HepG2 (cell line): ENCODE measurements around the gene ZBTB45.

Experiments used
- ATF3 ChIP-seq: sonication (generic); formaldehyde crosslinking; IDR thresholded peaks from 2 replicates; pipeline ENCODE4 v1.4.0; 2020; ENCODE audit warnings: missing genetic modification reagents
- CTCF ChIP-seq: sonication (generic); formaldehyde crosslinking; IDR thresholded peaks from 2 replicates; pipeline ENCODE4 v1.5.0; 2020; ENCODE audit warnings: mild to moderate bottlenecking, missing genetic modification reagents, moderate library complexity
- HDAC6 ChIP-seq: fragments of 200-600 bp; sonication (generic); IDR thresholded peaks from 2 replicates; pipeline ENCODE4 v1.7.0; 2017; ENCODE audit warnings: mild to moderate bottlenecking, antibody characterized with exemption, low read length, low read depth
- IKZF4 ChIP-seq: sonication (generic); formaldehyde crosslinking; IDR thresholded peaks from 2 replicates; pipeline ENCODE4 v1.5.1; 2020; ENCODE audit warnings: borderline replicate concordance, mild to moderate bottlenecking, low read depth, missing genetic modification reagents; ENCODE audit errors: not compliant biosample characterization
- POLR2A ChIP-seq, 2 experiments: IDR thresholded peaks; 2 replicates each; pipeline ENCODE4 v1.6.1; 2011; ENCODE audit warnings: low read depth in 2 of 2, low read length in 2 of 2, mild to moderate bottlenecking in 1 of 2, moderate library complexity in 1 of 2; ENCODE audit not compliant: insufficient read depth in 1 of 2
- RXRA ChIP-seq: sonication (generic); formaldehyde crosslinking; IDR thresholded peaks from 2 replicates; pipeline ENCODE4 v1.5.1; 2020; ENCODE audit warnings: missing genetic modification reagents
- SMC3 ChIP-seq: IDR thresholded peaks from 2 replicates; pipeline ENCODE4 v1.6.1; 2011; ENCODE audit warnings: low read length, improper control_type of control experiment
- SP2 ChIP-seq: sonication (generic); formaldehyde crosslinking; IDR thresholded peaks from 2 replicates; pipeline ENCODE4 v1.5.1; 2020; ENCODE audit warnings: mild to moderate bottlenecking, missing genetic modification reagents
- ZBTB1 ChIP-seq: sonication (generic); formaldehyde crosslinking; IDR thresholded peaks from 2 replicates; pipeline ENCODE4 v1.4.0; 2020; ENCODE audit warnings: missing genetic modification reagents, borderline replicate concordance
- ZNF20 ChIP-seq: sonication (generic); formaldehyde crosslinking; IDR thresholded peaks from 2 replicates; pipeline ENCODE4 v1.4.0; 2020; ENCODE audit warnings: mild to moderate bottlenecking, moderate library complexity, missing genetic modification reagents
- ZNF232 ChIP-seq: sonication (generic); formaldehyde crosslinking; IDR thresholded peaks from 2 replicates; pipeline ENCODE4 v1.4.0; 2020; ENCODE audit warnings: missing genetic modification reagents, borderline replicate concordance
- ZNF747 ChIP-seq: sonication (generic); formaldehyde crosslinking; IDR thresholded peaks from 2 replicates; pipeline ENCODE4 v1.8.1; 2023; ENCODE audit warnings: missing genetic modification reagents, mild to moderate bottlenecking, borderline replicate concordance
- ZNF841 ChIP-seq: sonication (generic); formaldehyde crosslinking; IDR thresholded peaks from 2 replicates; pipeline ENCODE4 v1.8.1; 2023; ENCODE audit warnings: missing genetic modification reagents, borderline replicate concordance

GRCh38 chr19:58480831-58481230 lies 38.8 kb downstream of the ZBTB45 start:
- TF ChIP-seq ATF3: no peak
- no peak for TF ChIP-seq ZNF841 (CRISPR knock-in tag)
- no peak for TF ChIP-seq CTCF (CRISPR knock-in tag)
- no peak for TF ChIP-seq SP2 (CRISPR knock-in tag)
- TF ChIP-seq POLR2A (IDR thresholded peaks at IDR 0.05; ENCODE audit: insufficient read depth in 1 of 2, low read depth in 2 of 2, low read length in 2 of 2): no peak
- TF ChIP-seq RXRA (CRISPR knock-in tag): no peak
- TF ChIP-seq ZNF20 (CRISPR knock-in tag): no peak
- TF ChIP-seq HDAC6: no peak
- TF ChIP-seq IKZF4 (CRISPR knock-in tag): no peak
- TF ChIP-seq SMC3: no peak
- no peak for TF ChIP-seq ZNF232
- TF ChIP-seq ZNF747 (CRISPR knock-in tag): no peak
- no peak for TF ChIP-seq ZBTB1 (CRISPR knock-in tag)
